ENCODE results near the gene KLF3. TPM values are rescaled to one million over a fixed set of nuclear protein-coding genes. Genes with fewer than 3 reads are reported as not detected.

The KLF3 gene
- total RNA-seq = 10 to 100 TPM; 17.8 to 36.4 (median 21.1) TPM
- 10 to 100 TPM in 1 of 2 donors, 1 to 10 TPM in 1; 7.4 to 16.0 TPM for polyA plus RNA-seq
- long read RNA-seq, donor 1, full-length matches to known transcripts = 11 of 20 reads
- long read RNA-seq, donor 1, partial matches to known transcripts = 3 of 20 reads
- long read RNA-seq, donor 1, other reads (novel, unspliced or antisense) = 6 of 20 reads
- long read RNA-seq, donor 2, full-length matches to known transcripts = 5 of 14 reads
- long read RNA-seq, donor 2, partial matches to known transcripts = 4 of 14 reads
- long read RNA-seq, donor 2, other reads (novel, unspliced or antisense) = 5 of 14 reads
- long read RNA-seq, donor 3, full-length matches to known transcripts = 11 of 20 reads
- long read RNA-seq, donor 3, partial matches to known transcripts = 6 of 20 reads
- long read RNA-seq, donor 3, other reads (novel, unspliced or antisense) = 3 of 20 reads

- DNase-seq = peak; percentile 95 to 98 (median 96)
- Histone ChIP-seq H3K9me3 (no peaks in the 10 kb centered on the region), H3K36me3 (no peaks in the 10 kb centered on the region), H3K4me3 (peak within 1 kb of the TSS; percentile 81 to 98 (median 92)), H3K27me3 (no peaks in the 10 kb centered on the region), H3K27ac (peak within 1 kb of the TSS; percentile 97 to 100 (median 100)), H3K4me1 (peaks cover 0 to 54% (median 33%) of the 10 kb centered on the region in 12 donors)
- peak; percentile 84 to 91 (median 86) for ATAC-seq
- 0 to 2% (median 1%) methylated on average over 15 to 110 of the region's 110 CpGs for WGBS, 4 donors
- no peak for TF ChIP-seq CTCF (IDR thresholded peaks at IDR 0.05)
- peak in 1 of 2 donors; percentile 92 for TF ChIP-seq POLR2A (IDR thresholded peaks at IDR 0.05)
- intact Hi-C loops (cut with DNase I) = loop anchor here in 4 of 10 donors (1.0 to 10.0 kb wide), 6 partner anchors 99 to 345 kb away; no protein-coding TSS in a partner anchor
Measured at GRCh38 chr4:38663801-38664705, at the start of gene KLF3. KLF3 (plus strand) TSS chr4:38664199; CDS start chr4:38680626, 16,427 bp downstream.

DNA sequence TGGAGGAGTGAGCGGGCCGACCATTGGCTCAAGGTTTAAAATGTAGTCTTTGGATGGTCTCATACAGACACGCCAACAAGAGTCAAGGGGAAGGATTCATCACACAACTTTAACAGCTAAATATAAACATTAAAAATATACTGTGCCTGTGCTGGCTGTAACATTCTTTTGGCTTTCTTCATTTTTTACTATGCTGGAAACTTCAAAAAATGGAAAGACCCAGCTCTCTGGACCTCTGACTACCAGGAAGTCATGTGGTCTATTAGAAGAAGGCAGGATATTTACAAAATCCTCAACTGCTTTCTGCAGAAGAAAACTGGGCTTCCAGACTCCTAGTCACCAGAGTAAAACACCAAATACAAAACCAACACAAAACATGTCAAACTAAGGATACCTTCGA, 49.8 kb upstream of the KLF3 start:
- DNase-seq (no peak), ATAC-seq (no peak)
- H3K27me3 ChIP-seq = no peaks in the 10 kb centered on the region
- peaks cover 0 to 65% (median 3%) of the 10 kb centered on the region in 12 donors for H3K4me1 ChIP-seq
- no peaks in the 10 kb centered on the region for H3K9me3 ChIP-seq
- H3K27ac ChIP-seq = peak overlapping the region in 1 of 12 donors; percentile 65
- TF ChIP-seq CTCF (IDR thresholded peaks at IDR 0.05) = no peak
- no peak for TF ChIP-seq POLR2A (IDR thresholded peaks at IDR 0.05)
- no peak overlapping the region for H3K4me3 ChIP-seq
- no peaks in the 10 kb centered on the region for H3K36me3 ChIP-seq
- 94 to 96% (median 94%) methylated on average over 4 of the region's 4 CpGs for WGBS, 4 donors
- intact Hi-C loops (cut with DNase I) = no loop called here

DNA sequence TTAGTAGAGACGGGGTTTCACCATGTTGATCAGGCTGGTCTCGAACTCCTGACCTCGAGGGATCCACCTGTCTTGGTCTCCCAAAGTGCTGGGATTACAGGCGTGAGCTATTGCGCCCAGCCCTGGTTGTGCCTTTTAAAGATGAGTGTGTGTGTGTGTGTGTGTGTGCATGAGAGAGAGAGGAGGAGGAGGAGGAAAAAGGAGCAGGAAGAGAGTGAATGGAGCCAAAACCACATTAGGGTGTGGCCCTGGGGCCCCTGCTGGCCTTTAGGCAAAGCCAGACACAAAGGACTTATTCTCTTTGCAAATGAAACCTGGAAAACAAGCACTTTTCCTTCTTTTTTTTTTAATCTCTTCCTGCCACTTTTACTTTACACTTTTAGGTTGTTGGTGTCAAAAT, 48.2 kb upstream of the KLF3 start:
- H3K4me3 ChIP-seq = no peak overlapping the region

More for the DNA sequence above, 48.2 kb upstream of the KLF3 start:
- Histone ChIP-seq H3K9me3 (no peaks in the 10 kb centered on the region), H3K4me1 (peaks cover 0 to 65% (median 3%) of the 10 kb centered on the region in 12 donors), H3K27me3 (no peaks in the 10 kb centered on the region), H3K36me3 (no peaks in the 10 kb centered on the region), H3K27ac (no peak overlapping the region)
- no peak for TF ChIP-seq POLR2A (IDR thresholded peaks at IDR 0.05)
- no peak for TF ChIP-seq CTCF (IDR thresholded peaks at IDR 0.05)
- WGBS, 4 donors = 96 to 97% (median 97%) methylated on average over 5 of the region's 5 CpGs
- DNase-seq (no peak), ATAC-seq (no peak)
- intact Hi-C loops (cut with DNase I) = no loop called here

All from heart left ventricle (tissue), 16 donors.